ENCODE data around the gene USP24. TPM values are rescaled to one million over a fixed set of nuclear protein-coding genes. Genes with fewer than 3 reads are reported as not detected.
"Not testable (repeated sequence)": the region's sequence is repeated elsewhere in the genome, so short reads cannot be mapped to it uniquely, and the experiment has no call there.

The USP24 gene
- total RNA-seq, 1 experiment from 2014 or later = 35.3 TPM

- no peak for TF ChIP-seq CTCF (conservative IDR thresholded peaks at IDR 0.05)
- Histone ChIP-seq H2AFZ (ENCODE audit: low read length) (no peak overlapping the region), H3K23me2 (ENCODE audit: insufficient read length, low read depth, low read length, poor library complexity, severe bottlenecking) (no peaks in the 10 kb centered on the region), H3K4me2 (ENCODE audit: insufficient read depth, insufficient read length, low read length) (no peak overlapping the region), H3K18ac (ENCODE audit: insufficient read length, low read depth, low read length) (no peak overlapping the region), H3K23ac (ENCODE audit: insufficient read length, low read depth, low read length) (no peak overlapping the region), H2BK120ac (ENCODE audit: low read depth, low read length, poor library complexity, severe bottlenecking) (no peak overlapping the region), H3T11ph (ENCODE audit: low read length) (no peak overlapping the region), H4K5ac (ENCODE audit: insufficient read length, low read depth, low read length) (no peak overlapping the region), H3K56ac (ENCODE audit: insufficient read length, low read depth, low read length) (no peak overlapping the region), H4K20me1 (ENCODE audit: control insufficient read depth, insufficient read depth, insufficient read length) (no peaks in the 10 kb centered on the region), H3K79me1 (ENCODE audit: insufficient read depth, low read depth, low read length, poor library complexity, severe bottlenecking) (no peaks in the 10 kb centered on the region), H2AK5ac (ENCODE audit: insufficient read length, low read length) (no peak overlapping the region), H3K27me3 (ENCODE audit: insufficient read depth, low read length) (no peaks in the 10 kb centered on the region), H3K4me1 (ENCODE audit: insufficient read depth, low read length) (no peaks in the 10 kb centered on the region), H3K9me3 (ENCODE audit: control insufficient read depth, low read depth, low read length) (no peaks in the 10 kb centered on the region), H3K4ac (ENCODE audit: low read depth, low read length) (no peak overlapping the region), H4K8ac (replicated peaks; ENCODE audit: insufficient read length, low read depth, low read length) (no peak overlapping the region), H2BK20ac (ENCODE audit: low read depth, low read length, poor library complexity, severe bottlenecking) (no peak overlapping the region), H3K14ac (ENCODE audit: insufficient read depth, low read length) (no peak overlapping the region), H3K9ac (ENCODE audit: extremely low read depth, insufficient read length, low read length) (no peak overlapping the region), H3K79me2 (ENCODE audit: insufficient read depth, low read length) (no peaks in the 10 kb centered on the region), H2BK15ac (ENCODE audit: low read depth, low read length) (no peak overlapping the region), H2BK5ac (ENCODE audit: insufficient read length, low read length) (no peak overlapping the region), H4K91ac (ENCODE audit: insufficient read length, low read depth, low read length) (no peak overlapping the region), H2BK12ac (ENCODE audit: insufficient read length, low read depth, low read length) (no peak overlapping the region), H3K27ac (ENCODE audit: insufficient read length, low read depth, low read length) (no peak overlapping the region)
- Mint-ChIP-seq H3K9me3 (peaks cover 10 to 13% of the 10 kb centered on the region in 2 experiments; a peak in 4 of 5 replicates), H3K4me1 (no peaks in the 10 kb centered on the region), H3K27ac (no peak overlapping the region), H3K4me3 (no peak overlapping the region), H3K36me3 (ENCODE audit: insufficient read depth in 1 of 3, low read depth in 3 of 3) (peaks cover 80 to 92% (median 87%) of the 10 kb centered on the region in 3 experiments), H3K27me3 (ENCODE audit: low read depth) (no peaks in the 10 kb centered on the region)
- no peak for DNase-seq
These were observed 97.2 kb downstream of the USP24 start for GRCh38 chr1:55117941-55118340.

GRCh38 chr1:55109005-55109404 is 106.2 kb downstream of the USP24 start:
- H3K9ac ChIP-seq (ENCODE audit: extremely low read depth, insufficient read length, low read length); H3K4me2 ChIP-seq (ENCODE audit: insufficient read depth, insufficient read length, low read length); H3K9me3 ChIP-seq (ENCODE audit: control insufficient read depth, low read depth, low read length); H3K23ac ChIP-seq (ENCODE audit: insufficient read length, low read depth, low read length); H2BK20ac ChIP-seq (ENCODE audit: low read depth, low read length, poor library complexity, severe bottlenecking); H3K79me1 ChIP-seq (ENCODE audit: insufficient read depth, low read depth, low read length, poor library complexity, severe bottlenecking); H3T11ph ChIP-seq (ENCODE audit: low read length); H3K14ac ChIP-seq (ENCODE audit: insufficient read depth, low read length); H3K23me2 ChIP-seq (ENCODE audit: insufficient read length, low read depth, low read length, poor library complexity, severe bottlenecking); H3K4me1 ChIP-seq (ENCODE audit: insufficient read depth, low read length); H2BK5ac ChIP-seq (ENCODE audit: insufficient read length, low read length); H3K27me3 Mint-ChIP-seq (ENCODE audit: low read depth); H3K56ac ChIP-seq (ENCODE audit: insufficient read length, low read depth, low read length); H4K5ac ChIP-seq (ENCODE audit: insufficient read length, low read depth, low read length); H4K91ac ChIP-seq (ENCODE audit: insufficient read length, low read depth, low read length); H3K9me3 Mint-ChIP-seq; DNase-seq; H3K4ac ChIP-seq (ENCODE audit: low read depth, low read length); H4K20me1 ChIP-seq (ENCODE audit: control insufficient read depth, insufficient read depth, insufficient read length); H4K8ac ChIP-seq (replicated peaks; ENCODE audit: insufficient read length, low read depth, low read length); H2BK15ac ChIP-seq (ENCODE audit: low read depth, low read length); H2BK12ac ChIP-seq (ENCODE audit: insufficient read length, low read depth, low read length); H3K79me2 ChIP-seq (ENCODE audit: insufficient read depth, low read length); H2AFZ ChIP-seq (ENCODE audit: low read length); H2AK5ac ChIP-seq (ENCODE audit: insufficient read length, low read length); H3K27ac Mint-ChIP-seq; H2BK120ac ChIP-seq (ENCODE audit: low read depth, low read length, poor library complexity, severe bottlenecking); H3K4me1 Mint-ChIP-seq; H3K18ac ChIP-seq (ENCODE audit: insufficient read length, low read depth, low read length); H3K27ac ChIP-seq (ENCODE audit: insufficient read length, low read depth, low read length); H3K4me3 Mint-ChIP-seq; H3K27me3 ChIP-seq (ENCODE audit: insufficient read depth, low read length): not testable (repeated sequence)
- no CpG with 5 or more reads among the region's 14 CpGs for WGBS (ENCODE audit: extremely low coverage, insufficient read length, low lambda C conversion rate)
- peaks cover 21 to 77% (median 62%) of the 10 kb centered on the region in 3 experiments for H3K36me3 Mint-ChIP-seq (ENCODE audit: insufficient read depth in 1 of 3, low read depth in 3 of 3)

All from H9 (cell line).